ENCODE data around the gene TCHHL1. TPM values are rescaled to one million over a fixed set of nuclear protein-coding genes. Genes with fewer than 3 reads are reported as not detected.
A peak's percentile ranks its signal among the peaks of the same experiment; 100 is the strongest.

TCHHL1 gene
- total and polyA plus RNA-seq, 2 of the 4 experiments (the other 2 are of a cell fraction) = not detected

GRCh38 chr1:152048416-152049009, 40.4 kb downstream of the TCHHL1 start:
- dilution Hi-C loops (cut with HindIII; ENCODE audit: low sequenced_read_pairs, unreplicated experiment) (no loop called here), intact Hi-C loops (cut with micrococcal nuclease) (no loop called here), in situ Hi-C loops (cut with MboI; ENCODE audit: low sequenced_read_pairs) (no loop called here)
- no TSS peak for BruUV-seq (replicated peaks)
- Histone ChIP-seq H3K56ac (ENCODE audit: extremely low read depth, insufficient read depth, low read length) (peak overlapping the region; percentile 68), H3K9me1 (ENCODE audit: insufficient read depth, low read length) (no peaks in the 10 kb centered on the region), H2BK120ac (ENCODE audit: low read depth, low read length) (peak overlapping the region; percentile 89), H2AFZ (replicated peaks; ENCODE audit: low read length, poor library complexity) (peak overlapping the region; percentile 84), H2BK5ac (ENCODE audit: low read depth, low read length, poor library complexity, severe bottlenecking) (peak overlapping the region; percentile 83), H3K18ac (ENCODE audit: low read depth, low read length) (peak overlapping the region; percentile 36; the same call in 1 of the 2 replicates), H4K91ac (ENCODE audit: insufficient read depth, low read depth, low read length) (peak overlapping the region; percentile 87), H4K8ac (ENCODE audit: low read depth in 2 of 2, low read length in 2 of 2) (peak overlapping the region; percentile 72 to 75), H3K79me1 (ENCODE audit: low read depth in 1 of 2, low read length in 2 of 2) (no peaks in the 10 kb centered on the region), H3K4me2 (ENCODE audit: low read depth, low read length) (peak overlapping the region; percentile 37), H3K27me3 (ENCODE audit: control insufficient read depth, insufficient read depth, low read length) (peaks cover 5% of the 10 kb centered on the region; the same call in 1 of the 2 replicates), H3K23ac (ENCODE audit: low read depth, low read length) (peak overlapping the region; percentile 53), H3K9ac (ENCODE audit: low read depth, low read length) (peak overlapping the region; percentile 45), H3K9me3 (ENCODE audit: control insufficient read depth, insufficient read depth, low read length) (no peaks in the 10 kb centered on the region), H4K20me1 (ENCODE audit: insufficient read depth, low read length) (no peaks in the 10 kb centered on the region), H3K36me3 (ENCODE audit: control insufficient read depth, insufficient read depth, low read length) (no peaks in the 10 kb centered on the region), H3K4me3 (ENCODE audit: insufficient read depth, low read depth, low read length) (no peak overlapping the region), H2AK9ac (replicated peaks; ENCODE audit: low read depth, low read length, poor library complexity) (peak overlapping the region; percentile 15), H3K4ac (ENCODE audit: low read depth, low read length) (peak overlapping the region; percentile 81), H3K14ac (replicated peaks; ENCODE audit: low read depth, low read length) (peak overlapping the region; percentile 67), H2BK15ac (ENCODE audit: low read depth, low read length) (peak overlapping the region; percentile 53; the same call in 2 of the 3 replicates), H2BK20ac (ENCODE audit: low read depth, low read length) (peak overlapping the region; percentile 81), H3K4me1 (ENCODE audit: control insufficient read depth, insufficient read depth, low read length) (peaks cover 9% of the 10 kb centered on the region), H3K27ac (ENCODE audit: insufficient read depth, low read length) (peak overlapping the region; percentile 78), H2AK5ac (ENCODE audit: low read depth, low read length) (peak overlapping the region; percentile 84), H4K5ac (ENCODE audit: low read depth, low read length) (peak overlapping the region; percentile 47)
- POLR2A ChIA-PET (ENCODE audit: unreplicated experiment) = interaction anchor here (0.5 to 1.5 kb wide), 3 partner anchors 12 to 325 kb away, joined by 3 to 7 read pairs (median 3); partner anchors contain the start of gene S100A11
- no peak for DNase-seq
- no CpG with 5 or more reads among the region's 6 CpGs for WGBS, 2 experiments (ENCODE audit: extremely low coverage in 2 of 2, insufficient read length in 1 of 2)
- TF ChIP-seq CEBPB (IDR thresholded peaks at IDR 0.05; ENCODE audit: low read depth, low read length) = peak; percentile 71
- no peak for TF ChIP-seq NFE2L2 (IDR thresholded peaks at IDR 0.05; ENCODE audit: low read depth, low read length)
- TF ChIP-seq MAZ (IDR thresholded peaks at IDR 0.05; ENCODE audit: borderline replicate concordance, low read depth, low read length) = no peak
- TF ChIP-seq RCOR1 (IDR thresholded peaks at IDR 0.05; ENCODE audit: insufficient replicate concordance, low read length) = no peak
- no peak for TF ChIP-seq FOS (IDR thresholded peaks at IDR 0.05; ENCODE audit: low read depth, low read length)
- no peak for TF ChIP-seq MAFK (IDR thresholded peaks at IDR 0.05; ENCODE audit: low read depth, low read length)
- peak; percentile 27 for ATAC-seq (ENCODE audit: low read depth)
- CTCF ChIA-PET = interaction anchor here (0.6 to 1.3 kb wide), 2 partner anchors 130 to 141 kb away, joined by 3 read pairs; no protein-coding TSS in a partner anchor
